Measurements from ENCODE around the gene OLFM2. TPM values are rescaled to one million over a fixed set of nuclear protein-coding genes. Genes with fewer than 3 reads are reported as not detected.
A peak's percentile ranks its signal among the peaks of the same experiment; 100 is the strongest.

Gene OLFM2
- total and polyA plus RNA-seq, 9 of the 15 experiments (the other 6 are each of a cell fraction or from before 2014, with no cell fraction given): 0.10 to 0.33 (median 0.23) TPM; not detected in 4

DNA sequence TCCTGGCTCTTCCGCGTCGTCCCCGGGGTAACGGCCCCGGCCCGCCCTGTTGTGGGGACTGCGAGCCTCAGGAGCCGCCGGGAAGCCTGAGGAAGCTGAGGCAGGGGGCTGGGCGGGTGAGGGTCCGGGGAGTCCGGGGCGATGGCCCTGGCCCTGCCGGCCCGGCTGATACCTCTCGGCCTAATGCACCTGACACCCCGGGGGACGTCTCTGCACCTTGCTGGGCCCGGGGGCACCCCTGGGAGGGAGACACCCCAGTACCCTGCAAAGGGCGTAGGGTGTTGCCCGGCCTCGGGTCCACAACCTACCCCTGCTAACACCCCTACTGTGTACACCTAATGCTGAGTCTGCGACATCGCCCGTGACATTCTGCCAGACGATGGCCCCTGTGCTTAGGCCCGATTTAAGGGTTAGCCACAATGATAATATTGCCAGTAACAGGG lies 100.8 kb downstream of the OLFM2 start (continued):
- TF ChIP-seq, protein P1, sequence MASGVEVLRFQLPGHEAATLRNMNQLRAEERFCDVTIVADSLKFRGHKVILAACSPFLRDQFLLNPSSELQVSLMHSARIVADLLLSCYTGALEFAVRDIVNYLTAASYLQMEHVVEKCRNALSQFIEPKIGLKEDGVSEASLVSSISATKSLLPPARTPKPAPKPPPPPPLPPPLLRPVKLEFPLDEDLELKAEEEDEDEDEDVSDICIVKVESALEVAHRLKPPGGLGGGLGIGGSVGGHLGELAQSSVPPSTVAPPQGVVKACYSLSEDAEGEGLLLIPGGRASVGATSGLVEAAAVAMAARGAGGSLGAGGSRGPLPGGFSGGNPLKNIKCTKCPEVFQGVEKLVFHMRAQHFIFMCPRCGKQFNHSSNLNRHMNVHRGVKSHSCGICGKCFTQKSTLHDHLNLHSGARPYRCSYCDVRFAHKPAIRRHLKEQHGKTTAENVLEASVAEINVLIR (CRISPR knock-in tag; IDR thresholded peaks at IDR 0.05): no peak
- TF ChIP-seq, protein P2, sequence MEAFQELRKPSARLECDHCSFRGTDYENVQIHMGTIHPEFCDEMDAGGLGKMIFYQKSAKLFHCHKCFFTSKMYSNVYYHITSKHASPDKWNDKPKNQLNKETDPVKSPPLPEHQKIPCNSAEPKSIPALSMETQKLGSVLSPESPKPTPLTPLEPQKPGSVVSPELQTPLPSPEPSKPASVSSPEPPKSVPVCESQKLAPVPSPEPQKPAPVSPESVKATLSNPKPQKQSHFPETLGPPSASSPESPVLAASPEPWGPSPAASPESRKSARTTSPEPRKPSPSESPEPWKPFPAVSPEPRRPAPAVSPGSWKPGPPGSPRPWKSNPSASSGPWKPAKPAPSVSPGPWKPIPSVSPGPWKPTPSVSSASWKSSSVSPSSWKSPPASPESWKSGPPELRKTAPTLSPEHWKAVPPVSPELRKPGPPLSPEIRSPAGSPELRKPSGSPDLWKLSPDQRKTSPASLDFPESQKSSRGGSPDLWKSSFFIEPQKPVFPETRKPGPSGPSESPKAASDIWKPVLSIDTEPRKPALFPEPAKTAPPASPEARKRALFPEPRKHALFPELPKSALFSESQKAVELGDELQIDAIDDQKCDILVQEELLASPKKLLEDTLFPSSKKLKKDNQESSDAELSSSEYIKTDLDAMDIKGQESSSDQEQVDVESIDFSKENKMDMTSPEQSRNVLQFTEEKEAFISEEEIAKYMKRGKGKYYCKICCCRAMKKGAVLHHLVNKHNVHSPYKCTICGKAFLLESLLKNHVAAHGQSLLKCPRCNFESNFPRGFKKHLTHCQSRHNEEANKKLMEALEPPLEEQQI (IDR thresholded peaks at IDR 0.05): no peak
- TF ChIP-seq ZNF232 (CRISPR knock-in tag; IDR thresholded peaks at IDR 0.05) (no peak), NELFE (IDR thresholded peaks at IDR 0.05; ENCODE audit: insufficient read depth, insufficient read length) (no peak), ZNF764 (CRISPR knock-in tag; IDR thresholded peaks at IDR 0.05; ENCODE audit: low read depth) (no peak), POLR2G (IDR thresholded peaks at IDR 0.05; ENCODE audit: low read depth, low read length) (peak; percentile 19), PTRF (tag; IDR thresholded peaks at IDR 0.05) (no peak), KDM5B (IDR thresholded peaks at IDR 0.05; ENCODE audit: insufficient replicate concordance, low read depth, low read length) (peak; percentile 14), ELF4 (CRISPR knock-in tag; IDR thresholded peaks at IDR 0.05) (no peak)
- TF ChIP-seq, protein P3, sequence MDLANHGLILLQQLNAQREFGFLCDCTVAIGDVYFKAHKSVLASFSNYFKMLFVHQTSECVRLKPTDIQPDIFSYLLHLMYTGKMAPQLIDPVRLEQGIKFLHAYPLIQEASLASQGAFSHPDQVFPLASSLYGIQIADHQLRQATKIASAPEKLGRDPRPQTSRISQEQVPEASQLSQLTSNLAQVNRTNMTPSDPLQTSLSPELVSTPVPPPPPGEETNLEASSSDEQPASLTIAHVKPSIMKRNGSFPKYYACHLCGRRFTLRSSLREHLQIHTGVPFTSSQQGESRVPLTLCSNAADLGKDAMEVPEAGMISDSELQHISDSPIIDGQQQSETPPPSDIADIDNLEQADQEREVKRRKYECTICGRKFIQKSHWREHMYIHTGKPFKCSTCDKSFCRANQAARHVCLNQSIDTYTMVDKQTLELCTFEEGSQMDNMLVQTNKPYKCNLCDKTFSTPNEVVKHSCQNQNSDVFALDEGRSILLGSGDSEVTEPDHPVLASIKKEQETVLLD (IDR thresholded peaks at IDR 0.05): no peak
- TF ChIP-seq, protein P4, sequence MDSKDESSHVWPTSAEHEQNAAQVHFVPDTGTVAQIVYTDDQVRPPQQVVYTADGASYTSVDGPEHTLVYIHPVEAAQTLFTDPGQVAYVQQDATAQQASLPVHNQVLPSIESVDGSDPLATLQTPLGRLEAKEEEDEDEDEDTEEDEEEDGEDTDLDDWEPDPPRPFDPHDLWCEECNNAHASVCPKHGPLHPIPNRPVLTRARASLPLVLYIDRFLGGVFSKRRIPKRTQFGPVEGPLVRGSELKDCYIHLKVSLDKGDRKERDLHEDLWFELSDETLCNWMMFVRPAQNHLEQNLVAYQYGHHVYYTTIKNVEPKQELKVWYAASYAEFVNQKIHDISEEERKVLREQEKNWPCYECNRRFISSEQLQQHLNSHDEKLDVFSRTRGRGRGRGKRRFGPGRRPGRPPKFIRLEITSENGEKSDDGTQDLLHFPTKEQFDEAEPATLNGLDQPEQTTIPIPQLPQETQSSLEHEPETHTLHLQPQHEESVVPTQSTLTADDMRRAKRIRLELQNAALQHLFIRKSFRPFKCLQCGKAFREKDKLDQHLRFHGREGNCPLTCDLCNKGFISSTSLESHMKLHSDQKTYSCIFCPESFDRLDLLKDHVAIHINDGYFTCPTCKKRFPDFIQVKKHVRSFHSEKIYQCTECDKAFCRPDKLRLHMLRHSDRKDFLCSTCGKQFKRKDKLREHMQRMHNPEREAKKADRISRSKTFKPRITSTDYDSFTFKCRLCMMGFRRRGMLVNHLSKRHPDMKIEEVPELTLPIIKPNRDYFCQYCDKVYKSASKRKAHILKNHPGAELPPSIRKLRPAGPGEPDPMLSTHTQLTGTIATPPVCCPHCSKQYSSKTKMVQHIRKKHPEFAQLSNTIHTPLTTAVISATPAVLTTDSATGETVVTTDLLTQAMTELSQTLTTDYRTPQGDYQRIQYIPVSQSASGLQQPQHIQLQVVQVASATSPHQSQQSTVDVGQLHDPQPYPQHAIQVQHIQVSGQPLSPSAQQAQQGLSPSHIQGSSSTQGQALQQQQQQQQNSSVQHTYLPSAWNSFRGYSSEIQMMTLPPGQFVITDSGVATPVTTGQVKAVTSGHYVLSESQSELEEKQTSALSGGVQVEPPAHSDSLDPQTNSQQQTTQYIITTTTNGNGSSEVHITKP (IDR thresholded peaks at IDR 0.05; ENCODE audit: partially characterized antibody): no peak
